Neuronal stem cell (in vitro differentiated cells): ENCODE data around the gene CDH2.

Experiments used
- DNase-seq: peaks from one replicate; pipeline ENCODE4 v3.0.0-alpha.2; 2013; ENCODE audit warnings: low spot score
- H2AFZ ChIP-seq: one replicate; pipeline ENCODE4 v1.6.1; 2013; ENCODE audit warnings: mild to moderate bottlenecking, low read length, inconsistent platforms
- H2AK5ac ChIP-seq: 2 replicates; pipeline ENCODE4 v1.6.1; 2013; ENCODE audit warnings: low read depth, mild to moderate bottlenecking, inconsistent platforms, low read length, moderate library complexity, mixed read lengths
- H2BK120ac ChIP-seq: 2 replicates; pipeline ENCODE4 v1.6.1; 2013; ENCODE audit warnings: low read depth, mild to moderate bottlenecking, inconsistent platforms, low read length, moderate library complexity, mixed read lengths
- H2BK12ac ChIP-seq: one replicate; pipeline ENCODE4 v1.6.1; 2013; ENCODE audit warnings: low read length, inconsistent platforms
- H2BK15ac ChIP-seq: 2 replicates; pipeline ENCODE4 v1.6.1; 2013; ENCODE audit warnings: mild to moderate bottlenecking, low read length, inconsistent platforms, mixed read lengths
- H2BK5ac ChIP-seq: one replicate; pipeline ENCODE4 v1.6.1; 2013; ENCODE audit warnings: inconsistent platforms, mild to moderate bottlenecking, low read length, moderate library complexity
- H3K14ac ChIP-seq: one replicate; pipeline ENCODE4 v1.6.1; 2013; ENCODE audit warnings: low read length, inconsistent platforms
- H3K18ac ChIP-seq: 2 replicates; pipeline ENCODE4 v1.6.1; 2013; ENCODE audit warnings: low read length, inconsistent platforms
- H3K23ac ChIP-seq: 2 replicates; pipeline ENCODE4 v1.6.1; 2013; ENCODE audit warnings: low read depth, mild to moderate bottlenecking, mixed read lengths, low read length, inconsistent platforms; ENCODE audit not compliant: poor library complexity
- H3K27ac ChIP-seq: replicated peaks from 3 replicates; pipeline ENCODE4 v1.5.1; 2013; ENCODE audit warnings: low read length, inconsistent platforms
- H3K27me3 ChIP-seq, 3 experiments: 2 replicates each; pipeline ENCODE4 v1.6.1; 2013; ENCODE audit warnings: low read length in 3 of 3, mild to moderate bottlenecking in 2 of 3, inconsistent platforms in 1 of 3, low read depth in 1 of 3, mixed read lengths in 1 of 3, moderate library complexity in 1 of 3; ENCODE audit not compliant: control insufficient read depth in 3 of 3, insufficient read depth in 3 of 3
- H3K36me3 ChIP-seq, 2 donors: replicated peaks in 1 of 2; 2 replicates each; pipeline ENCODE4 v1.6.1; 2013; ENCODE audit warnings: low read length in 2 of 2; ENCODE audit not compliant: control insufficient read depth in 2 of 2, insufficient read depth in 2 of 2
- H3K4ac ChIP-seq: 2 replicates; pipeline ENCODE4 v1.6.1; 2013; ENCODE audit warnings: inconsistent platforms, mild to moderate bottlenecking, low read length, moderate library complexity
- H3K4me1 ChIP-seq, 2 donors: 1 replicate in 1 of 2; 2 replicates in 1 of 2; pipeline ENCODE4 v1.6.1; 2013; ENCODE audit warnings: low read length in 2 of 2, low read depth in 1 of 2; ENCODE audit not compliant: control insufficient read depth in 2 of 2, insufficient read depth in 1 of 2
- H3K4me2 ChIP-seq: one replicate; pipeline ENCODE4 v1.6.1; 2013; ENCODE audit warnings: mild to moderate bottlenecking, low read length, inconsistent platforms; ENCODE audit not compliant: insufficient read depth, poor library complexity, severe bottlenecking
- H3K4me3 ChIP-seq, 2 donors: 2 replicates each; pipeline ENCODE4 v1.5.1; 2013; ENCODE audit warnings: low read length in 2 of 2, mild to moderate bottlenecking in 2 of 2, inconsistent platforms in 1 of 2, moderate library complexity in 1 of 2
- H3K79me1 ChIP-seq: one replicate; pipeline ENCODE4 v1.6.1; 2013; ENCODE audit warnings: low read depth, mild to moderate bottlenecking, inconsistent platforms, low read length, moderate library complexity
- H3K9ac ChIP-seq: one replicate; pipeline ENCODE4 v1.6.1; 2013; ENCODE audit warnings: mild to moderate bottlenecking, low read depth, low read length, inconsistent platforms; ENCODE audit not compliant: poor library complexity
- H3K9me3 ChIP-seq, 2 donors: replicated peaks in 1 of 2; 2 replicates each; pipeline versions ENCODE3 to v1.6.1; 2013; ENCODE audit warnings: low read length in 2 of 2, mild to moderate bottlenecking in 2 of 2, inconsistent platforms in 1 of 2, low read depth in 1 of 2, mixed read lengths in 1 of 2, moderate library complexity in 1 of 2; ENCODE audit not compliant: control insufficient read depth in 2 of 2, insufficient read depth in 1 of 2
- H4K8ac ChIP-seq: one replicate; pipeline ENCODE4 v1.6.1; 2013; ENCODE audit warnings: low read depth, mild to moderate bottlenecking, inconsistent platforms, low read length, moderate library complexity
- H4K91ac ChIP-seq: one replicate; pipeline ENCODE4 v1.6.1; 2013; ENCODE audit warnings: low read length, low read depth, mild to moderate bottlenecking, inconsistent platforms; ENCODE audit not compliant: poor library complexity
- WGBS, 2 donors: extraction: QIAGEN DNeasy Blood & Tissue Kit; methylation state at CpG; one replicate each; pipeline ENCODE4 v1.1.7; 2013; ENCODE audit warnings: missing lambda C conversion rate in 2 of 2, mixed read lengths in 1 of 2; ENCODE audit not compliant: insufficient read length in 2 of 2, insufficient replicate concordance in 1 of 2; ENCODE audit errors: extremely low coverage in 2 of 2; 5-methylcytosine and 5-hydroxymethylcytosine counted together

CDH2 gene

GRCh38 chr18:28074076-28074475 is 102.9 kb downstream of the CDH2 start:
- peaks cover 10 to 13% of the 10 kb centered on the region in 2 donors for H3K4me1 ChIP-seq
- H3K36me3 ChIP-seq, result peaks cover 3 to 19% of the 10 kb centered on the region in 2 donors
- no CpG with 5 or more reads among the region's 1 CpG for WGBS, 2 donors

DNA sequence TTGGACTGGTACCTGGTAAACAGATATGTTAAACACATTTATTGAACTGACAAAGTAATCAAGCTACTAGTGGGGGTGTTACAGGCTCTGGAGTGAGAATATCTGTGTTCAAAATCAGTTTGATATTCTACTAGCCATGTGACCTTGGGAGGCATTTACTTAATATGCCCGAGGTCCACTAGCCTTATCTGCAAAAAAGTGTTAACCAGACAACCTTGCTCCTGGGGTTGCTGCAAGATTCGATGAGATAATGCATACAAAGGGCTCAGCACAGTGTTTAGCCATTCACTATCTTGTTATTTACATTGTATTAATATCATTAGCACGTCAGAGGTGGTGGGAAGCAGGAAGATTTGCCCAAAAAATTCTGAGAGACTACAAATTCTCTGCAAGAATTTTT is 103.3 kb downstream of the CDH2 start:
- no CpG with 5 or more reads among the region's 3 CpGs for WGBS, 2 donors
- Histone ChIP-seq H3K4me3 (no peak overlapping the region), H4K8ac (no peak overlapping the region), H2AFZ (no peak overlapping the region), H3K18ac (no peak overlapping the region), H3K4me1 (peaks cover 10 to 13% of the 10 kb centered on the region in 2 donors), H4K91ac (no peak overlapping the region), H2BK15ac (no peak overlapping the region), H3K79me1 (peaks cover 3% of the 10 kb centered on the region), H2BK12ac (no peak overlapping the region), H3K14ac (no peak overlapping the region), H2AK5ac (no peak overlapping the region), H3K4me2 (no peak overlapping the region), H3K4ac (no peak overlapping the region), H3K9ac (no peak overlapping the region), H3K9me3 (no peaks in the 10 kb centered on the region), H2BK120ac (no peak overlapping the region), H2BK5ac (no peak overlapping the region), H3K23ac (no peak overlapping the region), H3K36me3 (peaks cover 3 to 17% of the 10 kb centered on the region in 2 donors), H3K27me3 (no peaks in the 10 kb centered on the region), H3K27ac (no peak overlapping the region)
- no peak for DNase-seq

More at GRCh38 chr18:28074076-28074475, 102.9 kb downstream of the CDH2 start:
- Histone ChIP-seq H4K91ac (no peak overlapping the region), H2BK120ac (no peak overlapping the region), H3K9ac (no peak overlapping the region), H2BK12ac (no peak overlapping the region), H3K18ac (no peak overlapping the region), H2AFZ (no peak overlapping the region), H3K9me3 (no peaks in the 10 kb centered on the region), H3K27me3 (no peaks in the 10 kb centered on the region), H2BK15ac (no peak overlapping the region), H2BK5ac (no peak overlapping the region), H3K79me1 (peaks cover 3% of the 10 kb centered on the region), H3K27ac (no peak overlapping the region), H3K14ac (no peak overlapping the region), H4K8ac (no peak overlapping the region), H3K23ac (no peak overlapping the region), H3K4ac (no peak overlapping the region), H3K4me3 (no peak overlapping the region), H2AK5ac (no peak overlapping the region), H3K4me2 (no peak overlapping the region)
- DNase-seq, result no peak

DNA sequence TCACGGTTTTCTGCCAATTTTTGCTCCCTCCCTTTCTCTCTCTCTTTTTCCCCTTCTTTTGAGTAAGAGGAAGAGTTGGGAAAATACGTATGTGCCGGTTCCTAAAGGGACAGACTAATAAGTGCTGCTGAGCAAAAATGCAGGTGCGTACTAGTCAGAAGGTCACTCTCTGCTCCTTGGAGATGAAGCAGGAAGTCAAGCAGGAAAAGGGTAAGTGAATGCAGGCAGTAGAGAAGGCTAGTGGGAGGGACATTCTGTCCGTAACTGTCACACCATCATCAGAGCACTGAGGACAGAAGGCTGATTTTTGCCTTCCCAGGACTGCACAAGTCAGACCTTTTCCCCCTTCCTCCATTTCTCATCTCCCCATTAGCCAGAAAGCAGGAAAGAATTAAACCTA is 105.7 kb downstream of the CDH2 start:
- no peak overlapping the region for H4K8ac ChIP-seq
- no peak overlapping the region for H3K27ac ChIP-seq
- no peak overlapping the region for H3K4ac ChIP-seq
- H3K18ac ChIP-seq, result no peak overlapping the region
- no peak overlapping the region for H2AFZ ChIP-seq
- H3K23ac ChIP-seq, result no peak overlapping the region
- H2BK15ac ChIP-seq, result no peak overlapping the region
- no peak overlapping the region for H2BK5ac ChIP-seq
- no peak overlapping the region for H3K14ac ChIP-seq
- WGBS, 2 donors, result no CpG with 5 or more reads among the region's 5 CpGs
- no peak overlapping the region for H3K4me2 ChIP-seq
- no peak overlapping the region for H4K91ac ChIP-seq
- H3K4me3 ChIP-seq, result no peak overlapping the region
- H3K27me3 ChIP-seq, result no peaks in the 10 kb centered on the region
- no peak overlapping the region for H2AK5ac ChIP-seq
- peaks cover 0 to 5% of the 10 kb centered on the region in 2 donors for H3K9me3 ChIP-seq
- H3K79me1 ChIP-seq, result peaks cover 3% of the 10 kb centered on the region
- DNase-seq, result no peak
- H3K9ac ChIP-seq, result no peak overlapping the region
- peaks cover 3 to 24% of the 10 kb centered on the region in 2 donors for H3K36me3 ChIP-seq
- no peak overlapping the region for H2BK12ac ChIP-seq
- H3K4me1 ChIP-seq, result peaks cover 9 to 10% of the 10 kb centered on the region in 2 donors
- H2BK120ac ChIP-seq, result no peak overlapping the region

- Histone ChIP-seq H3K18ac (no peak overlapping the region), H3K4me1 (peaks cover 17 to 22% of the 10 kb centered on the region in 2 donors), H2BK120ac (no peak overlapping the region), H2AK5ac (no peak overlapping the region), H3K79me1 (peaks cover 3% of the 10 kb centered on the region), H3K36me3 (peaks cover 3 to 24% of the 10 kb centered on the region in 2 donors), H2BK12ac (no peak overlapping the region), H2BK15ac (no peak overlapping the region), H3K23ac (no peak overlapping the region), H3K14ac (no peak overlapping the region), H3K9ac (no peak overlapping the region), H3K4me3 (no peak overlapping the region), H3K27ac (no peak overlapping the region), H3K4ac (no peak overlapping the region), H4K8ac (no peak overlapping the region), H3K27me3 (no peaks in the 10 kb centered on the region), H3K4me2 (no peak overlapping the region), H3K9me3 (peaks cover 0 to 5% of the 10 kb centered on the region in 2 donors), H2AFZ (no peak overlapping the region), H4K91ac (no peak overlapping the region), H2BK5ac (no peak overlapping the region)
- WGBS, 2 donors, result no CpG with 5 or more reads among the region's 2 CpGs
- no peak for DNase-seq
Observed at GRCh38 chr18:28068207-28068606, 108.7 kb downstream of the CDH2 start.
